ENCODE measurements around the gene MEF2C. TPM values are rescaled to one million over a fixed set of nuclear protein-coding genes. Genes with fewer than 3 reads are reported as not detected.
A peak's percentile ranks its signal among the peaks of the same experiment; 100 is the strongest.

MEF2C gene
- total RNA-seq, 2 experiments from 2014 or later, result 0.13 to 0.53 TPM

DNA sequence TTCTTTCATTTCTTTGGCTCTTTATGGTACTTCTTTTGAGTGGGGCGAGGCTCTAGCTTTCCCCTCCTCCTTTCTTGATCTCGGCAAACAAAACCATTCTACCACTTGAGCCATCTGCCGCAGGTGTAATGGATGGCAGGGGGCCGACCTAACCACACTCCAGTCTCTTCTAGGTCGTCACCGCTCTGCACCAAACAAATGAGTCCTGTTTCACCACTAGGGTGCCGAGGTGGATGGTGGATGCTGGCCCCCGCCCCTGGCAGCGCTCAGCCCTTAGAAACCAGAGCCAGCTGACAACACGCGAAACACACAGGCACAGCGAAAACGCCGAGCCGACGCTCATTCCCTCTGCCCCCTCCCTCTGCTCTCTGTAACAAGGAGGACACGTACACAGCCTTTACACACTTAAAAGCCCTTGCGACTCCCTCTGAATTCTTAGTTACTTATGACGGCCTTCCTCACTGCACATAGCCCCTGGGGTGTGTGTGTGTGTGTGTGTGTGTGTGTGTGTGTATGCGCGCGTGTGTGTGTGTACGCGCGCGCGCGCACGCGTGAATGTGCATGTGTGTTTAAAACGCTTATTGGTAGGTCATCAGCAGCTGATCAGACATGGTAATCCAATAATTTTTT is 199.4 kb downstream of the MEF2C start:
- ATAC-seq, result peak; percentile 29
- DNase-seq, result no peak
- ChIA-PET CTCF (interaction anchor here (1.1 to 1.5 kb wide), 4 partner anchors 12 to 902 kb away, joined by 3 read pairs; no protein-coding TSS in a partner anchor), POLR2A (interaction anchor here (0.6 kb wide), 1 partner anchor 13 kb away, joined by 3 read pairs; no protein-coding TSS in a partner anchor)
- H3K27me3 Mint-ChIP-seq (ENCODE audit: low read depth), result peaks cover 78% of the 10 kb centered on the region
- peaks cover 7% of the 10 kb centered on the region for H3K36me3 Mint-ChIP-seq (ENCODE audit: low read depth)
- H3K4me1 Mint-ChIP-seq (ENCODE audit: low read depth), result peaks cover 15% of the 10 kb centered on the region
- no peaks in the 10 kb centered on the region for H3K9me3 Mint-ChIP-seq (ENCODE audit: insufficient read depth)
- peak overlapping the region; percentile 6 for H3K4me3 Mint-ChIP-seq
- no peak overlapping the region for H3K27ac Mint-ChIP-seq

DNA sequence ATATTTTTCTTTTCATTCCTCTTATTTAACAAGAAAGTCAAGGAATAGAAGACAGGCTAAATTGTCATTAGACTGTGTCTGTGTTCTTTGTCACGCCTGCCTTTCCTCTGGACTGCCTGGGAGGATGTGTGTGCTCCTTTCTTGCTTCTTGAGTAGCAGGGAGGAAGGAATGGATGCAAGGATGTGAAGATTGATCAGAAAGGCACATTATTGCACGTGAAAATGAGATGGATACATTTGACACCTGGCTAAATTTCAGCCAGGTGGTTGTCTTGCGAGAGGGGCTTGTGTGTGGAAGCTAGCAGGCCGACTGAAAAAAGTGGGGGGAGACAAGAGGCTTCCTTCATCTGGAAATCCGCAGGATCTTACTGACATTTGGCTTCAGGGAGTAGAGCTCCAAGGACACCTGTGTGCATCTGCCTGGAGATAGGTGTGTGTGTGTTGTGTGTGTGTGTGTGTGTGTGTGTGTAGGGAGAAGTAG is 200.1 kb downstream of the MEF2C start:
- Mint-ChIP-seq H3K9me3 (ENCODE audit: insufficient read depth) (no peaks in the 10 kb centered on the region), H3K4me3 (no peak overlapping the region), H3K36me3 (ENCODE audit: low read depth) (peaks cover 7% of the 10 kb centered on the region), H3K4me1 (ENCODE audit: low read depth) (peaks cover 15% of the 10 kb centered on the region), H3K27ac (no peak overlapping the region), H3K27me3 (ENCODE audit: low read depth) (peaks cover 76% of the 10 kb centered on the region)
- DNase-seq, result no peak
- POLR2A ChIA-PET, result no interaction called here
- CTCF ChIA-PET, result interaction anchor here (1.1 to 2.0 kb wide), 3 partner anchors 11 to 902 kb away, joined by 3 to 23 read pairs (median 3); no protein-coding TSS in a partner anchor
- ATAC-seq, result no peak

DNA sequence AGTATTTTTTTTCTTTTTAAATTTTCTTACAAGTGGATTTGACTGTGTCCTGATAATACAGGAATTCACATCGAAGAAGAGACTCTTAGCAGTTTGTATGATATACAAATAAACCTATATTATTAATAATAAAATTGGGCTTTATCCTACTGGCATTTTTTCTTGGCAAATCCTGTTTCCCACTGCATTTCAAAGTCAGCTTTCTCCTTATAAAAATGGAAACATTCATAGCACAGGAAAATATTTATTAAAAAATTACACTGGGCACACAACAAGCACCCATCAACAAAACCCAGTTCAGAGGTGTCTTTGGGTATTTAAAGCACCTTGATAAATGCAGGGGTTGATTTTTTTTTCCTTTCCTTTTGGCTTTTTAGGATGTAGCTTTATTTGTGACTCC is 200.9 kb downstream of the MEF2C start:
- DNase-seq, result no peak
- H3K4me1 Mint-ChIP-seq (ENCODE audit: low read depth), result peaks cover 15% of the 10 kb centered on the region
- no peaks in the 10 kb centered on the region for H3K9me3 Mint-ChIP-seq (ENCODE audit: insufficient read depth)
- no peak overlapping the region for H3K4me3 Mint-ChIP-seq
- CTCF ChIA-PET, result interaction anchor here (0.7 to 2.0 kb wide), 6 partner anchors 9 to 901 kb away, joined by 3 to 23 read pairs (median 4); no protein-coding TSS in a partner anchor
- no peak for ATAC-seq
- H3K36me3 Mint-ChIP-seq (ENCODE audit: low read depth), result peaks cover 10% of the 10 kb centered on the region
- H3K27ac Mint-ChIP-seq, result no peak overlapping the region
- POLR2A ChIA-PET, result interaction anchor here (0.7 kb wide), 1 partner anchor 10 kb away, joined by 3 read pairs; no protein-coding TSS in a partner anchor
- H3K27me3 Mint-ChIP-seq (ENCODE audit: low read depth), result peaks cover 77% of the 10 kb centered on the region

DNA sequence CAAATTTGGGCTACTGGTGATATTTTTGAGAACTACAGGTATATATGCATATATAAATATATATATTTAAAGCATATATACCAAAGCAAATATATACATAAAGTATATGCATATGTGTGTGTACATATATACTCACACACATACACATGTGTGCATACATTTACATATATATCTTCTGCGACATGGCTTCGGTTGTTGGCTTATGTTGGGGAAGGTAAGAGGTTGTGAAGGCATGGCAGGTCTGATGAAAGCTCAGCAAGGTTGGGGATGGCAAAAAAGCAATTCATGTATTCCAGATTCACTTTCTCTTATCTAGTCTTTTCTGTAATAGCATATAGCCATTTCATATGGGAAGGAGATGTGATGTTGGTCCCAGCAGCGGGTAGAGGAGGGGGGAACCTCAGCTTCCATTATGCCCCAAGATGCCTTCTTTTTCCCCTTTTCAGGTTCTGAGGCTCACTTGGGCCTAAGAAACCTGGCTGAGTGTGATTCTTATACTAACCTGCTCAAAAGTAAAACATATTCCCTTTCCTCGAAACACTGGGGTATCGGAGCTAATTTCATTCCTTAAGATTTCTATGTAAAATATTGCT is 201.7 kb downstream of the MEF2C start:
- peaks cover 12% of the 10 kb centered on the region for H3K36me3 Mint-ChIP-seq (ENCODE audit: low read depth)
- H3K27ac Mint-ChIP-seq, result no peak overlapping the region
- ATAC-seq (no peak), DNase-seq (no peak)
- peaks cover 18% of the 10 kb centered on the region for H3K4me1 Mint-ChIP-seq (ENCODE audit: low read depth)
- no peaks in the 10 kb centered on the region for H3K9me3 Mint-ChIP-seq (ENCODE audit: insufficient read depth)
- peaks cover 75% of the 10 kb centered on the region for H3K27me3 Mint-ChIP-seq (ENCODE audit: low read depth)
- ChIA-PET CTCF (interaction anchor here (0.7 to 2.0 kb wide), 10 partner anchors 9 to 900 kb away, joined by 3 to 23 read pairs (median 4); no protein-coding TSS in a partner anchor), POLR2A (no interaction called here)
- H3K4me3 Mint-ChIP-seq, result no peak overlapping the region

DNA sequence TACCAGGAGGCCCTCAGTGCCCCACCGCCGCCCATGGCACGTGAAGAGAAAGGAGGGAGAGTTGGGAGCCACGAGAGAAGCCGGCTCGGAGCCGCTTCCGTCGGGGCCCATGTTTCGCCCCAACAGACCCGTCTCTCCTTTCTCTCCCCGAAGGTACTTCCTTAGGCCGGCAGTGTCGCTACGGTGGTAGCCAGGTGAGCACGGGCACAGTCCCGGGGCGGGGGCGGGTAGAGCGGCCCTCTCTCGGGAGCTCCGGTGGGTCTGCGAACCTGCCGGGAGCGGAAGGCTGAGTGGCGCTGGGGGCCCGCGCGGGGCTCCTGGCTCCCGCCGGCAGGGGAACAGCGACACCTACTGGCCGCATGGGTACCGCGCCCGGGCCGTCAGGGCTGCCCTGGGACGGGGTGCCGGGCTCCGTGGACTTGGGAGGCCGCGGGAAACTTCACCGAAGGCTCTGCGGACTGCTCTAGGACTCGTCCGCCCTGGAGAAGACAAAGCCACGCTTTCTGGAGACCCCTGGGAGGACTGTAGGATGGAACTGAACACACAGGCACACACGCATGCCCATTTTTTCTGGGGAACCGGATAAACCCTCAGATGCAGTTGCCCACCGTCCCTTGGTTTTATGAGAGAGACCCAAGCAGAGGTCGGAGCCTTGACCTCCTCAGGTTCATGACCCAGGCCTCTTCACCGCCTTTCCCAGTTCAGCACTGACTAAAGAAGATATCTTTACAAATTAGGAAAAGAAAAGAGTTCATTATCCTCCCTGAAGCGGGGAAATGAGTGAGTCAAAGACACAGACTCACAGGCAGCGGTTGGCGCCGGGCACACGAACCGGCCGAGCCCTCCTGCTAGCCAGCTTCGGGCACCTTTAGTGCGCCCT is 202.5 kb downstream of the MEF2C start:
- peak overlapping the region; percentile 31 for H3K4me3 Mint-ChIP-seq
- H3K36me3 Mint-ChIP-seq (ENCODE audit: low read depth), result peaks cover 7% of the 10 kb centered on the region
- ATAC-seq, result peak; percentile 95
- peaks cover 71% of the 10 kb centered on the region for H3K27me3 Mint-ChIP-seq (ENCODE audit: low read depth)
- POLR2A ChIA-PET, result no interaction called here
- DNase-seq, result peak; percentile 83
- no peaks in the 10 kb centered on the region for H3K9me3 Mint-ChIP-seq (ENCODE audit: insufficient read depth)
- H3K4me1 Mint-ChIP-seq (ENCODE audit: low read depth), result peaks cover 24% of the 10 kb centered on the region
- no peak overlapping the region for H3K27ac Mint-ChIP-seq
- CTCF ChIA-PET, result interaction anchor here (0.6 to 2.0 kb wide), 13 partner anchors 8 to 900 kb away, joined by 3 to 23 read pairs (median 4); no protein-coding TSS in a partner anchor

DNA sequence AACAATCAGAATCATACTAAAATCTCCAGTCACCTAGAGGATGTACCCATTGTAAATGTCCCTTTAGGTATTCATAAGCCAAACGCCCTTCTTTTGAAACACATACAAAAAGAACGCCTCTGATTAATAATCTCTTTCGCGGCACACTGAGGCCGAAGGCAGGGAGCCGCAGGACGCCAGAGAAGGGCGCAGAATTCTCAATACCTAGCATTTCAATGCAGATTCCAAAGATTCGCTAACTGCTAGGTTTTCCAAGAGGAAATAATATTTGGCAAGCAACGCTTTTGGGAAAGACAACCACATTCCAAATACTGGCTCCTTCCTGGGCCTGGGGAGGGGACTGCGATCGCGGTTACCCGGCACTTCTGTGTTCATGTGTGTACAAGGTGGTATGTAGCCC is 203.3 kb downstream of the MEF2C start:
- ATAC-seq, result no peak
- CTCF ChIA-PET, result interaction anchor here (0.6 to 1.5 kb wide), 7 partner anchors 11 to 898 kb away, joined by 3 to 8 read pairs (median 4); no protein-coding TSS in a partner anchor
- peaks cover 70% of the 10 kb centered on the region for H3K27me3 Mint-ChIP-seq (ENCODE audit: low read depth)
- H3K36me3 Mint-ChIP-seq (ENCODE audit: low read depth), result peaks cover 10% of the 10 kb centered on the region
- POLR2A ChIA-PET, result no interaction called here
- no peak overlapping the region for H3K4me3 Mint-ChIP-seq
- peaks cover 32% of the 10 kb centered on the region for H3K4me1 Mint-ChIP-seq (ENCODE audit: low read depth)
- no peak for DNase-seq
- no peak overlapping the region for H3K27ac Mint-ChIP-seq
- no peaks in the 10 kb centered on the region for H3K9me3 Mint-ChIP-seq (ENCODE audit: insufficient read depth)

DNA sequence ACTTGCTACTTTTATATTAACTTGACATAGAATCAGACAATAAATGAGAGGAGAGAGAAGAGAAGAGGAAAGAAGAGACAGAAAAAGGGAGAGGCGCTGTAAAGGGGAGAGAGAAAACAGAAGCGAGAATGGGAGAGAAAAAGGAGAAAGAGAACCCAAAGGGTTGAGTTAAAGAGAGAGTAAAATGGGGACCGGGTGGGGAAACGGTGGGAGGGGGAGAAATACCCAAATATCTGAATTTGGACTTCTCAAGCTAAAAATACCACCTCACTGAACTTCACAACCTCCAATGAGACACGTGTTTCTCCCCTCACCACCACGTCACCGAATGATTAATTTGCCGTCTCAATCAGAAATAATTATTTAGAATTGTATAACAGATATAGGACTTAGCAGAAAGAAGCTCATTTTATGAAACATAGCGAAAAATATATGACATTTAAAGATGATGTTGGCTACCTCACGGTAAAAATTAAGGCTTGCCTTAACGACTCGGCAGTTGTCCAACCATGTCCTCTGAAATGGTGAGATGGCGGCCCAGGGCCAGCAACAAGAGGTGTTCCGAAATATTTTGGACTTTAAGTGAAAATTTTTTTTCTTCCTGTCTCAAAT is 204.1 kb downstream of the MEF2C start:
- Mint-ChIP-seq H3K27ac (no peak overlapping the region), H3K9me3 (ENCODE audit: insufficient read depth) (no peaks in the 10 kb centered on the region), H3K36me3 (ENCODE audit: low read depth) (peaks cover 10% of the 10 kb centered on the region), H3K4me3 (no peak overlapping the region), H3K27me3 (ENCODE audit: low read depth) (peaks cover 72% of the 10 kb centered on the region), H3K4me1 (ENCODE audit: low read depth) (peaks cover 36% of the 10 kb centered on the region)
- ChIA-PET CTCF (no interaction called here), POLR2A (no interaction called here)
- DNase-seq (no peak), ATAC-seq (no peak)

DNA sequence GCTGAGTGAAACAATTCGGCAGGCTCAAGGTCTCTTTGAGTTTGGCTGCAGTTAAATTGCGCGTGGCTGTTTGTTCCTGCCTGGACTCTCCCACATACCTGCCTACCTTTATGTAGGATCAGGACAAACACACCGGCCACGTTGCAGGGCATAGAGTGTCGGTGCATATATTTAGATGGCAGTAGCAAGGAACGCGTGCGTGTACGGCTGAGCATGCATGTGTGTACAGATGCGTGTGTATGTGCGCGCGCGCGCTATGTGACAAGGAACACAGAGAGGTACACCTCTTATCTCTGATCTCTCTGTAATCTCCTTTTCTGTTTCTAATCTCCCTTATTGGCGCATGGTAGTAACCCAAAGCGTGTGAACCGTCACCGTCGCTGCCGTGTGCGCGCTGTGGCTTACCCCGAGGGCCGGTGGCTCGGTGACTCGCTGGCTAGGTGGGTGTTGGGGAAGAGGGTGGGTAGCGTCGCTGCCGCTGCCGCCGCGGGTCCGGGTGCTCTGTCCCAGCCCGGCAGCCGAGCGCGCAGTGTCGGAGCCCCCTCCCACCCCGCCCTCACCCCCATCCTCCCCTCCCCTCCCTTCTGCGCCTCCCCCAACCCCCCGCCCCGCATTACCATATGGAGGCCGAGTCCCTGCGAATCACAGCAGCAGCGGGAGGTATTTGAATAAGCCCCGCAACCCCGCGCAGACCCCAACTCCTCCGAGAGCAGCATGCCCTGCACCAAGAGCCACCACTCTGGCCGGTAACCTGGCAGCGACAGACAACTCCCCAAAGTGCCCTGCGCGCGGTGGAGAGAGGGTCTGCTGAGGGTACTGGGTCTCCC is 204.8 kb downstream of the MEF2C start:
- Mint-ChIP-seq H3K4me3 (no peak overlapping the region), H3K4me1 (ENCODE audit: low read depth) (peaks cover 32% of the 10 kb centered on the region), H3K36me3 (ENCODE audit: low read depth) (peaks cover 17% of the 10 kb centered on the region), H3K27ac (no peak overlapping the region), H3K9me3 (ENCODE audit: insufficient read depth) (no peaks in the 10 kb centered on the region), H3K27me3 (ENCODE audit: low read depth) (peaks cover 72% of the 10 kb centered on the region)
- ATAC-seq, result no peak
- ChIA-PET POLR2A (no interaction called here), CTCF (no interaction called here)
- no peak for DNase-seq

DNA sequence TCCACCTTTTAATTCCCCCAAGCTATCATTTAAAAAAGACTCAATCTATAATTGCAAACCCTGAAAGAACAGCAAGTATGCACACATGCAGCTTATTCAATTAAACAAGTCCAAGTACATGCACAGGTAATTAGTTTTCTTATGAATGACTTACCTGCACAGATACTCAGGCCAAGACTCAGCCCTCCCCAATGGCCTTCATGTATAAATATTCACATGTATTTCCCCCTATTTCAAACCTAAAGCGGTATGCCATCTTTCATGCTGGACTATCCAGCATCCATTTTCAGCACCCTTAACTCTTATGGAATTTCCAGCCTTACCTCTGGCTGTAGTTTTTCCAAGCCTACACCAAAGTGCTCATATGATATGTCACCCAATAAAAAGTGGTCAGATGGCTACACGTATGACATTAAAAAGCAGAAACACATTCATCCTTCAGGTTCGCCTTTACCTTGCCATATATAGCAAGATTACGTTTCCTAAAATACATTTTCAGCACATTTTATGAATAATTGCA is 205.5 kb downstream of the MEF2C start:
- ATAC-seq, result no peak
- Mint-ChIP-seq H3K4me1 (ENCODE audit: low read depth) (peaks cover 32% of the 10 kb centered on the region), H3K9me3 (ENCODE audit: insufficient read depth) (no peaks in the 10 kb centered on the region), H3K36me3 (ENCODE audit: low read depth) (peaks cover 17% of the 10 kb centered on the region), H3K27ac (no peak overlapping the region), H3K27me3 (ENCODE audit: low read depth) (peaks cover 71% of the 10 kb centered on the region), H3K4me3 (no peak overlapping the region)
- POLR2A ChIA-PET, result interaction anchor here (0.6 kb wide), 1 partner anchor 8 kb away, joined by 3 read pairs; no protein-coding TSS in a partner anchor
- no peak for DNase-seq
- CTCF ChIA-PET, result interaction anchor here (0.6 kb wide), 1 partner anchor 13 kb away, joined by 3 read pairs; no protein-coding TSS in a partner anchor

DNA sequence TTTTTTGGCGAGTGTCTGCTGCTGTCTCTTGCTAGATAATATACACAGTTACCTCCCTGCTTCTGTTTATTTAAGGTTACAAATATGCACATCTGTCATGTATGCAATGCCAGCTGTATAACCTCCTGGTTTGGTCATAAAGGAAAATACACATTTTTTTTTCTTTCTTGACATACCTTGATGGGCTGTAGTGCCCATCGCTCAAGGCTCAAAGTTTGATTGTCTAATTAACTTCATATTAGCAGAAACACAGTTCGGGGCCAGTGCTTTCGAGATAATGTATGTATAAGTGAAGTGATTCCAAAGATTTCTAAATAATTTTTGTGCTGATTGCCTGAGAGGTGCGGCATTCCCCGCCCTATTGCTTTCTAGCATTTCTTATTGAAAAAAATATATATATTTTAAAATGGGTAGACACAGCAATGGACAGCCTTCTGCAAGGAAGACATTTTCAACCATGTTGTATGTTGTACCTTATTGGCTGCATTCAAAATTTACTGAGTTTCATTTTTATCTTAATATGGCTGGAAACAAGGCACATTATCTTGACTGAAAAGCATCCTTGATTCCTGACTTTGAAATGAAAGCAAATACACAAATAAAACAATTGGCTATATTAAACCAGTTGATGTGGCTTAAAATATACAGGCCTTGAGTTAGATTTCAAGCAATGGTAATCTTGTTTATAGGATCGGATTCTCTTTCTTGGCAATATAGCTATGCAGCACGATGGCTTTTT is 206.2 kb downstream of the MEF2C start:
- Mint-ChIP-seq H3K9me3 (ENCODE audit: insufficient read depth) (no peaks in the 10 kb centered on the region), H3K27ac (peak overlapping the region; percentile 20), H3K4me1 (ENCODE audit: low read depth) (peaks cover 36% of the 10 kb centered on the region), H3K4me3 (no peak overlapping the region), H3K36me3 (ENCODE audit: low read depth) (peaks cover 21% of the 10 kb centered on the region), H3K27me3 (ENCODE audit: low read depth) (peaks cover 76% of the 10 kb centered on the region)
- POLR2A ChIA-PET, result interaction anchor here (0.6 kb wide), 1 partner anchor 9 kb away, joined by 3 read pairs; no protein-coding TSS in a partner anchor
- DNase-seq, result no peak
- CTCF ChIA-PET, result interaction anchor here (0.6 to 1.7 kb wide), 2 partner anchors 13 to 14 kb away, joined by 3 to 16 read pairs; no protein-coding TSS in a partner anchor
- no peak for ATAC-seq

Measured in activated CD8-positive, alpha-beta T cell treated with anti-CD3 and anti-CD28 coated beads, Interleukin-2, amount 10 ng/mL, durations not matched to agents 7 days and 5 days (primary cell).